HG02884 (cell line): ENCODE measurements around the gene CIAPIN1.

ENCODE experiments used
- ATAC-seq: cut with Tn5 transposase; IDR thresholded peaks from one replicate; pipeline ENCODE4 v1.9.1; 2021; ENCODE audit warnings: mild to moderate bottlenecking, moderate library complexity; ENCODE audit not compliant: unreplicated experiment

CIAPIN1 gene

GRCh38 chr16:57447186-57447962, at the start of gene CIAPIN1, which contains the start of gene COQ9:
TSS of gene CIAPIN1 (minus strand) at chr16:57447385. CDS start at chr16:57440928, 6,457 bp downstream.
TSS of gene COQ9 (plus strand) at chr16:57447479. CDS start at chr16:57447506, 27 bp downstream.
- ATAC-seq = peak; percentile 95

DNA sequence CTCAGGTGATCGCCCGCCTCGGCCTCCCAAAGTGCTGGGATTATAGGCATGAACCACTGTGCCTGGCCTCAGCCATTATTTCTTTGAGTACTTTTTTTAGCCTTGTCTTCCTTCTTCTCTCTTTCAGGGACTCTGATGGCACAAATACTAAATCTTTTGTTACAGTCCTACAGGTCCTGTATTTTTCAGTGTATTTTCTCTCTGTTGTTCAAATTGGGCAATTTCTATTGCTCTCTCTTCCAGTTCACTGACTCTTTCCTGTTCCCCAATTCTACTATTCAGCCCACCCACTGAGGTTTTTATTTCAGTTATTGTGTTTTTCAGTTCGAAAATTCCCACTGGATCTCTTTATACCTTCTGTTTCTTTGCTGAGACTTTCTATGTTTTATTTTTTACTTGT, 46.6 kb upstream of the CIAPIN1 start:
- no peak for ATAC-seq

- ATAC-seq = no peak
These were observed 42.0 kb upstream of the CIAPIN1 start for GRCh38 chr16:57489229-57489628.

- ATAC-seq = no peak
These were observed 40.0 kb upstream of the CIAPIN1 start for GRCh38 chr16:57486858-57487834.

DNA sequence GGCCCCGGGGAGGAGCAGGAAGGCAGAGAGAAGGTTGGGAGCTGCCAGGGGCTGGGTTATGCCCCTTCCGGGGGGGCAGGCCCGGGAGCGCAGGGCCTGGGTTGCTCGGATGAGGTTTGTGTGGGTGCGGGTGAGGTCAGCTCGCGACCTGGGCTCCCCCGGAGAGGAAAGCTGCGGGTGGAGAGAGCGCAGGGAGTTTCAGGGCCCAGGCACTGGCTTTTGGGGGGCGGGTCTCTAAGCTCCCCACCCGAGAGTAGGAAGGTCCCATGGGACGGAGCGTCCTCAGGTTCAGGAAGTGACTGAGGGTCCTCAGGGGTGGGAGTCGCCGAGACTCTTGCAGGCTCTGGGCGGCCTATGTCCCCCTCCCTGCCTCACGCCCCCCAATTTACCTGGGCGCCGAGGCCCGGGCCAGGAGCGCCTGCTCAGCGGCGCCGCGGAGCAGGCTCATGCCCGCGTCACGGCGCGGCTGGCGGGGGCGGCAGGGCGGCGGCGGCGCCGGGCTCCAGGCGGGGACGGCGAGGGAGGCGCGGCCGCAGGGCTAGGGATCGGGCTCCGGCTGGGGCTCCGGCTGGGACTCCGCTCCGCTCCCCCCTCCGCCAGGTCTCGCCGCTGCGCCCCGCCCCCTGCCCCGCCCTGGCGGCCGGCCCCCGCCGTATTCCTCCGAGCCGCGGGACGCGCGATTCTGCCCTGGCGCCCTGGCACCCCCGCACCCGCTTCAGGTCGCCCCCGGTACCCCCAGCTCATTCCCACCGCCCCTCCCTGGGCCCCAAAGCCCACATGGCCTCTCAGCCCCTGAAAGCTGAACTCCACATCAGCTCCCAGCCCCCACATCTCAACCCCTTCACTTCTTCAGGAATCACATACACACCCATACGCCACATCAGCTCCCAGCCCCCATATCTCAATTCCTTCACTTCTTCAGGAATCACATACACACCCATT, 39.0 kb upstream of the CIAPIN1 start, which contains the start of gene DOK4:
Gene DOK4 (minus strand): TSS at position 578 of the 942 bp plus-strand sequence. CDS start 6,986 bp downstream, outside the sequence.
- ATAC-seq = peak; percentile 76

- no peak for ATAC-seq
These were observed 38.1 kb upstream of the CIAPIN1 start for GRCh38 chr16:57485091-57485915.

GRCh38 chr16:57484515-57485005, 37.4 kb upstream of the CIAPIN1 start:
- no peak for ATAC-seq

- ATAC-seq = no peak
These were observed 36.7 kb upstream of the CIAPIN1 start for GRCh38 chr16:57483725-57484514.

DNA sequence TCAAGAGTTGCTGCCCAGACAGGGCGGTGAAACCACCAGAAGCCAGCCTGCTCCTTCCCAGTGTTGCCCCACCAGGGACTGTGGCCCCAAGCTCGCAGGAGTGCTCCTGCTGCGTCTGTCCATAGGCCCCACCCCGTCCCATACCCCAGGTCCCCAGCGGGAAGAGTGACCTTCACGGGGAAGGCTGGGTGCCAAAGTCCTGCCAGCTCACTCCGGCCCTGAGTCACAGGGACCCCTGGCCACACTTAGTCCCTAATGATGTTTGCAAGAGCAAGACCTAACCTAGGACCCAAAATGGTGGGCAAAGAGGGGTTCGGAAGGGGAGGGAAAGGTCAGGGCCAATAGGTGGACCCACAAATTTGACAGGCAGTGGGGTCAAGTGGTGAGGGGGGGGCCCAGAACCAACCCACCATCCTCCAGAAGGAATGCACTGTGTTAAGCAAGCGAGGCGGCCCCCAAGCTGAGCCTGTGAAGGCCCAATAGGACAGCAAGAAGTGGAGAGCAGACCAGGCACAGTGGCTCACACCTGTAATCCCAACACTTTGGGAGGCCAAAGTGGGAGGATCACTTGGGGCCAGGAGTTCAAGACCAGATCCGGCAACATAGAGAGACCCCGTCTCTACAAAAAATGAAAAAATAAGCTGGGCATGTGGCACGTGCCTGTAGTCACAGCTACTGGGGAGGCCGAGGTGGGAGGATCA, 35.8 kb upstream of the CIAPIN1 start:
- ATAC-seq = no peak

GRCh38 chr16:57481421-57481820, 34.2 kb upstream of the CIAPIN1 start:
- no peak for ATAC-seq

GRCh38 chr16:57480754-57481230, 33.6 kb upstream of the CIAPIN1 start:
- no peak for ATAC-seq

DNA sequence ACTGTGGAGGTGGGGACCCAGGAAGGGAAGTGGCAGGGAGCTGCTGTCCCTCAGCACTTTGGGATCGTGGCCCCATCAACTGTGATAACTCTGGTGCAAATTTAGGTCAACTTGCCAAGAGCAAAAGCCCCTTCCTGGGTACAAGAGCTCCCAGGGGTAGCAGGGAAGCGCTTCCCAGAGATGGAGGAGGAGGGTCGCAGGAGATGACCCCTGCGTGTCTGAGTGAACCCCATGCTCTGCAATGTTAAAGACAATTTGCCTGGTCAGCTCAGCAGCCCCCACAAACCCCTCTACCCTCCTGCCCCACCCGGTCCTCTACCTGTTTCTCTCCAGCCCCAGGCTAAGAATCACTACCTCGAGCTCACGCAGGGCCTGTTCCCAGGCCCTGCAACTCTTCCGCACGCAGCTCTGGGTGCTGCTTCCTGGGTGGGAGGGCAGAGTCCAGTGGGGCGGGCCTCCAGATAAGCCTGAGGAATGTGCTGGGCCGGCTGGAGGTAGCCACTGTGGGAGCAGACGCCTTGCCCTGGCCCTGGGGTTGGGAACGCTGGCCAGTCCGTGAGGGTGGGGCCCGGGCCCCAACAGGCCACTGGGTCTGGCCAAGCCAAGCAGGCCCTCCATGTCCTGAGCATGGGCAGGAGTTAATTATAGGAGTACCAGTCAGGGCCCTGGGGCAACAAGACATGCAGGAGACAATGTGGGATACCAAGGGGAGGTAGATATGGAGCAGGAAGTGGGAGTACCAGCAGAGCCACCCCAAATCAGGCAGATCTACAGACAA, 33.0 kb upstream of the CIAPIN1 start:
- ATAC-seq = no peak

GRCh38 chr16:57479205-57479975, 32.2 kb upstream of the CIAPIN1 start:
- no peak for ATAC-seq

DNA sequence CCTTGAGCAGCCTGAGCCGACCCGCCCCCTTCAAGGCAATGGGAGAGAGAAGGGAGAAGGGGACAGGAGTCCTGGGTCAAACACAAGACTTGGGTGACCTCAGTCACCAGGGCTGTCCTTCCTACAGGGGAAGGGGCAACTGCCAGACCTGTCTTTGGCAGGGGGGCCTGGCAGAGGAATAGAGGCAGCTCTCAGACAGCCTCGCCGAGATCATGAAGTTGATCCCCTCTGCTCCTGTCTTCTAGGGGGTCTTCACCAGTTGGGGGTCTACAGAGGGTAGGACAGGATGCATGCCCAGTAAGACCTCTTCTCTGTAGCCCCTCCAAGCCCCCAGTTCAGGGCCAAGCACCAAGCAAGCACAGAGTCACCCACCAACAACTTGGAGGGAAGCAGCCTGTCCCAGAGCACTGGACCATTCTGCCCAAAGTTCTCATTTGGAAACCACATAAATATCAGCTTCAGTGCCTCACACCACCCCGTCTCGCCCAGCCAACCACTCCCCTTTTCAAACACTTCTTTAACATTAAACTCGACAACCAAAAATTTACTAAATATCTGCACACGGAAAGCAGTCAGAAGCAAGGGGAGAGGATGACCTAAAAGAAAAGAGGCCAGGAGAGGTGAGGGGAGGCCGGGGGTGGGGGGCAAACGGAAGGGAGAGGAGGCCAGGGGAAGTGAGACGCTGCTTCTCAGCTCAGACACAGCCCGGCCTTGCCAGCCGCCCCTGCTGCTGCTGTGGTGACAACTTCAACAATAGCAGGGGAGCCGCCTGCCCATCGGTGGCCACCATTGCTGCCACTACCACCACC, 31.4 kb upstream of the CIAPIN1 start:
- ATAC-seq = no peak

DNA sequence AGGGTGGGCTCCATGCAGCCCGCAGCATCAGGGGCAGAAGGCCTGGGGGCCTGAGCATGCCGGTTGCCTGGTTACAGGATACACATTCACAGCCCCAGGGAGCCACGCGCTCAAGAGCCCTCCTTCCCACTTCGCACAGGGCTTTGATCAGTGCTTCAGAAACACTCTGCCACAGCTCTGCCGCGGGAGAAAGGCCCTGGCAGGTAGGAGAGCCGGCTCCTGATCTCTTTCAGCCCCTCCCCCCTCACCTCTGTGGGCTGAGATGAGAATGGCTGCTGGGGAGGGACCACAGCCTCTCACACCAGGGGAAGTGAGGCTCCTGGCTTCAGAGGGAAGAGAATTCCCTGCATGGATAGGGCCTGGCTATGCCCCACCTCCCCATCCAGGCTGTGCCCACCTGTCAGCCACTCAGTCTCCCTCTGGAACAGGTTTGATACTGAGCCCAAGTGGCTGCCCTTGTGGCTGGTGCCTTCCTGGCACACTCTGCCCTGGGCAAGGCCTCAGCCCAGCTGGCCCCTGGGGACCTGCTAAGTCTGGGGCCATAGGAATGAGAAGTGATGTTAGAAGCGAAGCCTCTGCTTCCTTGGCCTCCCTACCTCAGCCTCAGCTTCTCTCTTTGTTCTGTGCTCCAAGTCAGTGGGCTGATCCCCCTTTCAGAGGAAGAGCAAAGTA, 30.5 kb upstream of the CIAPIN1 start:
- no peak for ATAC-seq
